Ammon's horn (tissue), 1 donor: ENCODE results near the gene ZNF521.

Experiments used
- DNase-seq: peaks from one replicate; pipeline ENCODE4 v3.0.0-alpha.2; 2016; ENCODE audit warnings: low spot score

ZNF521 gene

GRCh38 chr18:25167612-25168410 lies 184.2 kb downstream of the ZNF521 start:
- no peak for DNase-seq

GRCh38 chr18:25166113-25166512 lies 185.9 kb downstream of the ZNF521 start:
- no peak for DNase-seq

- DNase-seq: peak; percentile 13
Observed at GRCh38 chr18:25164848-25165811, 186.8 kb downstream of the ZNF521 start.

- no peak for DNase-seq
Observed at GRCh38 chr18:25164211-25164847, 187.6 kb downstream of the ZNF521 start.

- DNase-seq: no peak
Observed at GRCh38 chr18:25153426-25153825, 198.5 kb downstream of the ZNF521 start.

- DNase-seq: no peak
Observed at GRCh38 chr18:25147877-25148488, 204.0 kb downstream of the ZNF521 start.

- no peak for DNase-seq
Observed at GRCh38 chr18:25146512-25146910, 205.5 kb downstream of the ZNF521 start.

- no peak for DNase-seq
Observed at GRCh38 chr18:25145731-25146511, 206.0 kb downstream of the ZNF521 start.

GRCh38 chr18:25144820-25145219 lies 207.1 kb downstream of the ZNF521 start:
- peak; percentile 29 for DNase-seq

GRCh38 chr18:25141886-25142285 lies 210.1 kb downstream of the ZNF521 start:
- no peak for DNase-seq

GRCh38 chr18:25141399-25141798 lies 210.6 kb downstream of the ZNF521 start:
- no peak for DNase-seq

GRCh38 chr18:25140962-25141308 lies 211.0 kb downstream of the ZNF521 start:
- DNase-seq: no peak

- DNase-seq: no peak
Observed at GRCh38 chr18:25140124-25140961, 211.6 kb downstream of the ZNF521 start.

- no peak for DNase-seq
Observed at GRCh38 chr18:25137197-25137472, 214.8 kb downstream of the ZNF521 start.

GRCh38 chr18:25136416-25137196 lies 215.4 kb downstream of the ZNF521 start:
- no peak for DNase-seq

- no peak for DNase-seq
Observed at GRCh38 chr18:25134861-25135260, 217.1 kb downstream of the ZNF521 start.

- DNase-seq: no peak
Observed at GRCh38 chr18:25133879-25134278, 218.1 kb downstream of the ZNF521 start.

- DNase-seq: no peak
Observed at GRCh38 chr18:25132786-25133496, 219.0 kb downstream of the ZNF521 start.

- DNase-seq: no peak
Observed at GRCh38 chr18:25126751-25127150, 225.2 kb downstream of the ZNF521 start.
